K562 (cell line): ENCODE results near the gene CIAO3. TPM values are rescaled to one million over a fixed set of nuclear protein-coding genes. Genes with fewer than 3 reads are reported as not detected.

ENCODE experiments used
- ATAC-seq: fragments of 200-7000 bp; cut with Tn5 transposase; 3 replicates; pipeline ENCODE4 v1.9.1; 2020; ENCODE audit warnings: moderate library complexity
- BruUV-seq: library from RNA; stranded (reverse); fragments of 400-500 nt; replicated peaks from 2 replicates; lab custom pipeline; 2021; lab: Mats Ljungman, UMichigan
- CTCF ChIA-PET: fragments of 300-600 bp; formaldehyde crosslinking; extraction: SDS; loops from one replicate; lab custom pipeline; 2021; ENCODE audit warnings: low intra/inter-chr PET ratio; lab: Yijun Ruan, JAX
- POLR2A ChIA-PET: fragments of 300-600, 350-650 bp; sonication (Branson Sonifier 250); formaldehyde crosslinking; extraction: SDS; loops from one replicate; lab custom pipeline; 2021; ENCODE audit warnings: antibody characterized with exemption, inconsistent platforms; lab: Yijun Ruan, JAX
- DNase-seq, 4 experiments: peaks; one replicate each; pipeline versions ENCODE4 v3.0.0 to v3.0.0-alpha.2; 2011 to 2018; ENCODE audit warnings: low spot score in 3 of 4, mixed read lengths in 3 of 4; ENCODE audit errors: extremely low read depth in 1 of 4
- FAIRE-seq: peaks from 2 replicates; lab custom pipeline; 2011; peaks lifted over from hg19 to GRCh38; lab: Jason Lieb, UNC
- H2AFZ ChIP-seq: 2 replicates; pipeline ENCODE4 v1.6.0; 2011; ENCODE audit warnings: low read depth, low read length, control low read depth, inconsistent platforms
- H3K27ac ChIP-seq: fragments of 200-600 bp; 3 replicates; pipeline ENCODE4 v1.8.0; 2011; ENCODE audit warnings: low read depth, mild to moderate bottlenecking, control low read depth, inconsistent platforms, low read length, moderate library complexity, mixed read lengths; ENCODE audit errors: extremely low read depth
- H3K27me3 ChIP-seq, 2 experiments: fragments of 300-600 bp in 1 of 2; 2 replicates in 1 of 2; 3 replicates in 1 of 2; pipeline versions ENCODE4 v1.6.0 to v1.8.0; 2011; ENCODE audit warnings: inconsistent platforms in 2 of 2, low read length in 2 of 2, mild to moderate bottlenecking in 1 of 2, mixed read lengths in 1 of 2, moderate library complexity in 1 of 2; ENCODE audit not compliant: control insufficient read depth in 2 of 2, insufficient read depth in 2 of 2
- H3K36me3 ChIP-seq: fragments of 300-600 bp; 3 replicates; pipeline ENCODE4 v1.8.0; 2011; ENCODE audit warnings: mild to moderate bottlenecking, low read length, inconsistent platforms; ENCODE audit not compliant: control insufficient read depth, insufficient read depth
- H3K4me1 ChIP-seq, 2 experiments: fragments of 200-600 bp in 1 of 2; replicated peaks in 1 of 2; 2 replicates in 1 of 2; 3 replicates in 1 of 2; pipeline versions ENCODE4 v1.5.1 to v1.8.0; 2011; ENCODE audit warnings: inconsistent platforms in 2 of 2, low read length in 2 of 2, mild to moderate bottlenecking in 1 of 2, mixed read lengths in 1 of 2, moderate library complexity in 1 of 2; ENCODE audit not compliant: control insufficient read depth in 2 of 2, insufficient read depth in 2 of 2
- H3K4me2 ChIP-seq: 2 replicates; pipeline ENCODE4 v1.6.1; 2011; ENCODE audit warnings: low read length, control low read depth, inconsistent platforms, mixed read lengths; ENCODE audit not compliant: insufficient read depth
- H3K4me3 ChIP-seq: fragments of 200-600 bp; sonication (generic), shearing (Covaris generic); 2 replicates; pipeline ENCODE4 v1.5.1; 2016; ENCODE audit warnings: control low read depth, inconsistent platforms
- H3K79me2 ChIP-seq: fragments of 200-600 bp; 3 replicates; pipeline ENCODE4 v1.8.0; 2011; ENCODE audit warnings: low read length, inconsistent platforms; ENCODE audit not compliant: control insufficient read depth, insufficient read depth
- H3K9ac ChIP-seq, 2 experiments: 2 replicates each; pipeline versions ENCODE4 v1.6.0 to v1.6.1; 2011; ENCODE audit warnings: low read depth in 2 of 2, low read length in 2 of 2, control low read depth in 1 of 2, inconsistent platforms in 1 of 2, mild to moderate bottlenecking in 1 of 2, mixed read lengths in 1 of 2; ENCODE audit not compliant: insufficient read depth in 1 of 2
- H3K9me1 ChIP-seq: one replicate; pipeline ENCODE4 v1.6.0; 2011; ENCODE audit warnings: inconsistent platforms, mild to moderate bottlenecking, low read length, moderate library complexity; ENCODE audit not compliant: control insufficient read depth, insufficient read depth
- H3K9me3 ChIP-seq: replicated peaks from 2 replicates; pipeline ENCODE4 v1.5.1; 2011; ENCODE audit warnings: low read depth, low read length, inconsistent platforms; ENCODE audit not compliant: control insufficient read depth, insufficient read depth
- H4K20me1 ChIP-seq: replicated peaks from 2 replicates; pipeline ENCODE4 v1.6.1; 2011; ENCODE audit warnings: low read length, inconsistent platforms, mixed read lengths; ENCODE audit not compliant: control insufficient read depth, insufficient read depth
- EGR1 ChIP-seq: fragments of 450-650 bp; conservative IDR thresholded peaks from 2 replicates; pipeline ENCODE4 v1.6.1; 2017; ENCODE audit warnings: mild to moderate bottlenecking
- JUN ChIP-seq, 2 experiments: sonication (generic) in 1 of 2; formaldehyde crosslinking in 1 of 2; IDR thresholded peaks; 2 replicates each; pipeline versions ENCODE4 v1.6.1 to v1.8.0; 2012 to 2022; ENCODE audit warnings: borderline replicate concordance in 2 of 2, mild to moderate bottlenecking in 2 of 2, improper control_type of control experiment in 1 of 2, low read depth in 1 of 2, low read length in 1 of 2, missing genetic modification reagents in 1 of 2
- KDM1A ChIP-seq, 2 experiments: fragments of 450-650 bp; IDR thresholded peaks; 2 replicates each; pipeline ENCODE4 v1.6.1; 2016; ENCODE audit warnings: mild to moderate bottlenecking in 2 of 2
- KDM5B ChIP-seq: fragments of 200-600 bp; sonication (generic); IDR thresholded peaks from 2 replicates; pipeline ENCODE4 v1.6.1; 2012; ENCODE audit warnings: low read depth, mild to moderate bottlenecking, moderate library complexity, low read length, control low read depth, inconsistent platforms; ENCODE audit not compliant: insufficient replicate concordance
- MCM5 ChIP-seq: fragments of 450-650 bp; IDR thresholded peaks from 2 replicates; pipeline ENCODE4 v1.6.1; 2016; ENCODE audit warnings: low read depth
- RBM34 ChIP-seq: fragments of 200-400 bp; formaldehyde crosslinking; IDR thresholded peaks from 2 replicates; pipeline ENCODE4 v1.6.1; 2018; ENCODE audit warnings: low read length, borderline replicate concordance; ENCODE audit not compliant: insufficient read depth
- WGBS: fragments of 100-300 bp; shearing (Covaris generic); methylation state at CpG from one replicate; pipeline ENCODE4 v1.1.6; 2016; ENCODE audit warnings: low coverage, mixed read lengths; ENCODE audit not compliant: insufficient coverage; ENCODE audit errors: missing lambda C conversion rate; 5-methylcytosine and 5-hydroxymethylcytosine counted together
- in situ Hi-C: fragments of 300-500 bp; cut with MboI; formaldehyde crosslinking; loops from 4 replicates; pipeline ENCODE4 v1.15.0; 2018; ENCODE audit warnings: inconsistent platforms, mixed read lengths
- intact Hi-C: fragments of 100-400 bp; cut with micrococcal nuclease; formaldehyde crosslinking; loops from 2 replicates; pipeline ENCODE4 v1.14.2; 2022
- polyA plus RNA-seq, 8 experiments: library from polyadenylated mRNA; depleted of rRNA in 4 of 8; stranded (reverse) in 5 of 8; unstranded in 3 of 8; fragments of >200 nt; fragmentation: Nextera tagmentation in 2 of 8; fragmentation: Illumina TruSeq in 1 of 8; extraction: Ambion mirVana in 2 of 8; extraction: Trizol in 1 of 8; gene quantifications; 2 replicates each; pipeline versions ENCODE4 v1.2.1 to v1.2.3, GENCODE V29; 2011 to 2014; ENCODE audit warnings: inconsistent platforms in 1 of 8, missing spikeins in 1 of 8
- total RNA-seq, 7 experiments: library from RNA; depleted of rRNA in 6 of 7; stranded (reverse); fragments of >200 nt in 6 of 7; fragmentation: Illumina TruSeq in 2 of 7; extraction: Trizol in 2 of 7; gene quantifications; 2 replicates each; pipeline versions ENCODE4 v1.2.1 to v1.2.3, GENCODE V29; 2011 to 2021; ENCODE audit warnings: low replicate concordance in 1 of 7
- TF ChIP-seq, protein P1 (sequence below): fragments of 450-650 bp; IDR thresholded peaks from 2 replicates; pipeline ENCODE4 v1.6.1; 2016

The CIAO3 gene
- total and polyA plus RNA-seq, 9 of the 15 experiments (the other 6 are each of a cell fraction or from before 2014, with no cell fraction given): 2.2 to 35.6 (median 18.7) TPM

GRCh38 chr16:768428-768827, 27.6 kb upstream of the CIAO3 start:
- no peak for FAIRE-seq
- in situ Hi-C loops (no loop called here), intact Hi-C loops (no loop called here)
- Histone ChIP-seq H3K9me1 (no peaks in the 10 kb centered on the region), H3K9ac (no peak overlapping the region; a peak in 1 of 4 replicates), H3K79me2 (no peaks in the 10 kb centered on the region), H3K4me3 (no peak overlapping the region), H3K4me2 (no peak overlapping the region), H3K4me1 (peaks cover 0 to 68% of the 10 kb centered on the region in 2 experiments; a peak in 2 of 5 replicates), H4K20me1 (0 out of 2 replicates have a peak, but pooled peaks cover 3% of the 10 kb centered on the region), H3K27ac (no peak overlapping the region), H3K9me3 (no peaks in the 10 kb centered on the region), H2AFZ (no peak overlapping the region), H3K36me3 (no peaks in the 10 kb centered on the region), H3K27me3 (peaks cover 0 to 6% of the 10 kb centered on the region in 2 experiments; a peak in 1 of 5 replicates)
- BruUV-seq: no TSS peak
- ChIA-PET CTCF (no interaction called here), POLR2A (no interaction called here)
- 30% methylated on average over 17 of the region's 21 CpGs for whole genome bisulfite sequencing
- ATAC-seq: peak; percentile 19; the same call in 1 of the 3 replicates
- TF ChIP-seq RBM34 (no peak), EGR1 (peak; percentile 40; the same call in 1 of the 2 replicates), JUN (IDR thresholded peaks at IDR 0.05; ENCODE audit: borderline replicate concordance, low read depth, low read length) (no peak), JUN (CRISPR knock-in tag; IDR thresholded peaks at IDR 0.05; ENCODE audit: borderline replicate concordance) (no peak), MCM5 (no peak), KDM1A (IDR thresholded peaks at IDR 0.05) (no peak), KDM5B (no peak)
- TF ChIP-seq, protein P1, sequence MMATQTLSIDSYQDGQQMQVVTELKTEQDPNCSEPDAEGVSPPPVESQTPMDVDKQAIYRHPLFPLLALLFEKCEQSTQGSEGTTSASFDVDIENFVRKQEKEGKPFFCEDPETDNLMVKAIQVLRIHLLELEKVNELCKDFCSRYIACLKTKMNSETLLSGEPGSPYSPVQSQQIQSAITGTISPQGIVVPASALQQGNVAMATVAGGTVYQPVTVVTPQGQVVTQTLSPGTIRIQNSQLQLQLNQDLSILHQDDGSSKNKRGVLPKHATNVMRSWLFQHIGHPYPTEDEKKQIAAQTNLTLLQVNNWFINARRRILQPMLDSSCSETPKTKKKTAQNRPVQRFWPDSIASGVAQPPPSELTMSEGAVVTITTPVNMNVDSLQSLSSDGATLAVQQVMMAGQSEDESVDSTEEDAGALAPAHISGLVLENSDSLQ: no peak
- peak in 1 of 4 experiments; percentile 43 for DNase-seq
